Chondrocyte (in vitro differentiated cells): ENCODE data around the gene EIF4A3. TPM values are rescaled to one million over a fixed set of nuclear protein-coding genes. Genes with fewer than 3 reads are reported as not detected.

Experiments used
- DNase-seq: peaks from one replicate; pipeline ENCODE4 v3.0.0; 2021; ENCODE audit warnings: mixed read lengths, low spot score
- H3K27ac Mint-ChIP-seq: one replicate; pipeline ENCODE4 v1.8.0; 2021; ENCODE audit warnings: mild to moderate bottlenecking, moderate library complexity, mixed read lengths; ENCODE audit not compliant: unreplicated experiment
- H3K27me3 Mint-ChIP-seq: 2 replicates; pipeline ENCODE4 v1.8.0; 2021; ENCODE audit warnings: low read depth, mixed read lengths
- H3K36me3 Mint-ChIP-seq: 2 replicates; pipeline ENCODE4 v1.8.0; 2021; ENCODE audit warnings: low read depth, mixed read lengths
- H3K4me1 Mint-ChIP-seq: 2 replicates; pipeline ENCODE4 v1.8.0; 2021; ENCODE audit warnings: low read depth, mild to moderate bottlenecking, mixed read lengths
- H3K4me3 Mint-ChIP-seq: one replicate; pipeline ENCODE4 v1.8.0; 2021; ENCODE audit warnings: mild to moderate bottlenecking, moderate library complexity, mixed read lengths; ENCODE audit not compliant: unreplicated experiment
- H3K9me3 Mint-ChIP-seq: 2 replicates; pipeline ENCODE4 v1.8.0; 2021; ENCODE audit warnings: low read depth, mixed read lengths
- CTCF ChIP-seq: fragments of 200-600 bp; sonication (generic); IDR thresholded peaks from 2 replicates; pipeline ENCODE4 v1.5.0; 2021; ENCODE audit warnings: antibody characterized with exemption, mild to moderate bottlenecking, moderate library complexity
- microRNA-seq: library from miRNA; unstranded; fragments of <30 nt; microRNA quantifications from one replicate; pipeline ENCODE4 v1.2.0, GENCODE V29; 2020; ENCODE audit warnings: borderline number of aligned reads
- total RNA-seq: library from RNA; stranded (reverse); gene quantifications from 3 replicates; pipeline ENCODE4 v1.2.1, GENCODE V29; 2021

The EIF4A3 gene
- total RNA-seq, 1 donor from 2014 or later: 64.0 TPM

- Mint-ChIP-seq H3K27ac (no peak overlapping the region), H3K4me1 (peaks cover 14% of the 10 kb centered on the region), H3K36me3 (no peaks in the 10 kb centered on the region), H3K4me3 (no peak overlapping the region), H3K27me3 (peaks cover 3% of the 10 kb centered on the region), H3K9me3 (no peaks in the 10 kb centered on the region)
- TF ChIP-seq CTCF: no peak
- no peak for DNase-seq
Observed at GRCh38 chr17:80084773-80085172, 62.2 kb downstream of the EIF4A3 start.

Small RNA genes within 50 kb of the gene (microRNA-seq; reads per million reads assigned to microRNA genes)
- not detected for gene MIR1268B

Other genes with a start within 250 kb of the EIF4A3 start
- 51.4 to 72.7 TPM (median 55.4 TPM) in 3 replicates for gene TBC1D16, start 111.3 kb downstream of the EIF4A3 start, total RNA-seq
- 5.8 to 11.8 TPM (median 6.5 TPM) in 3 replicates for gene CCDC40, start 110.5 kb downstream of the EIF4A3 start, total RNA-seq
- 42.3 to 59.8 TPM (median 45.7 TPM) in 3 replicates for gene GAA, start 45.5 kb downstream of the EIF4A3 start, total RNA-seq
- gene CARD14, start 22.9 kb upstream of the EIF4A3 start, total RNA-seq: 0.13 to 0.80 TPM (median 0.30 TPM) in 3 replicates
- gene SGSH, start 73.2 kb upstream of the EIF4A3 start, total RNA-seq: 42.6 to 45.4 TPM (median 44.7 TPM) in 3 replicates
- gene SLC26A11, start 73.3 kb upstream of the EIF4A3 start, total RNA-seq: 16.2 to 19.0 TPM (median 16.2 TPM) in 3 replicates
- 72.5 to 104 TPM (median 73.2 TPM) in 3 replicates for gene RNF213, start 113.7 kb upstream of the EIF4A3 start, total RNA-seq